ENCODE measurements around the gene C2orf49.

The C2orf49 gene

GRCh38 chr2:105383432-105384166 lies 46.3 kb downstream of the C2orf49 start:
- peak; percentile 59 to 75 (median 69) for DNase-seq

- no peak for DNase-seq
Measured at GRCh38 chr2:105384216-105384615, 46.9 kb downstream of the C2orf49 start.

GRCh38 chr2:105384861-105385260 lies 47.5 kb downstream of the C2orf49 start:
- no peak for DNase-seq

GRCh38 chr2:105385731-105386540 lies 48.6 kb downstream of the C2orf49 start:
- DNase-seq: no peak

- peak in 2 of 4 experiments; percentile 6 to 27 for DNase-seq
Measured at GRCh38 chr2:105387225-105387624, 49.9 kb downstream of the C2orf49 start.

GRCh38 chr2:105388971-105389381 lies 51.6 kb downstream of the C2orf49 start:
- DNase-seq: no peak

- DNase-seq: no peak
Measured at GRCh38 chr2:105390454-105390853, 53.1 kb downstream of the C2orf49 start.

- no peak for DNase-seq
Measured at GRCh38 chr2:105391058-105391627, 53.8 kb downstream of the C2orf49 start.

- DNase-seq: no peak
Measured at GRCh38 chr2:105391763-105392662, 54.7 kb downstream of the C2orf49 start.

- no peak for DNase-seq
Measured at GRCh38 chr2:105393373-105394055, 56.2 kb downstream of the C2orf49 start.

- DNase-seq: no peak
Measured at GRCh38 chr2:105394951-105395611, 57.7 kb downstream of the C2orf49 start.

GRCh38 chr2:105395691-105396090 lies 58.4 kb downstream of the C2orf49 start:
- DNase-seq: no peak

GRCh38 chr2:105396254-105397024 lies 59.1 kb downstream of the C2orf49 start:
- peak in 3 of 4 experiments; percentile 11 to 29 (median 22) for DNase-seq

- DNase-seq: no peak
Measured at GRCh38 chr2:105397025-105397722, 59.8 kb downstream of the C2orf49 start.

GRCh38 chr2:105397953-105398335 lies 60.6 kb downstream of the C2orf49 start:
- DNase-seq: no peak

- peak; percentile 67 to 84 (median 73) for DNase-seq
Measured at GRCh38 chr2:105398336-105399206, 61.2 kb downstream of the C2orf49 start, which contains the start of gene FHL2. Gene FHL2 (minus strand): TSS chr2:105399051. CDS start chr2:105386516, 12,535 bp downstream.

All from suppressor macrophage (primary cell).